Measurements from ENCODE around the gene TMEM175. TPM values are rescaled to one million over a fixed set of nuclear protein-coding genes. Genes with fewer than 3 reads are reported as not detected.

TMEM175 gene
- total and polyA plus RNA-seq, 2 of the 8 experiments (the other 6 are each of a cell fraction or from before 2014, with no cell fraction given): 4.9 to 20.7 TPM

DNA sequence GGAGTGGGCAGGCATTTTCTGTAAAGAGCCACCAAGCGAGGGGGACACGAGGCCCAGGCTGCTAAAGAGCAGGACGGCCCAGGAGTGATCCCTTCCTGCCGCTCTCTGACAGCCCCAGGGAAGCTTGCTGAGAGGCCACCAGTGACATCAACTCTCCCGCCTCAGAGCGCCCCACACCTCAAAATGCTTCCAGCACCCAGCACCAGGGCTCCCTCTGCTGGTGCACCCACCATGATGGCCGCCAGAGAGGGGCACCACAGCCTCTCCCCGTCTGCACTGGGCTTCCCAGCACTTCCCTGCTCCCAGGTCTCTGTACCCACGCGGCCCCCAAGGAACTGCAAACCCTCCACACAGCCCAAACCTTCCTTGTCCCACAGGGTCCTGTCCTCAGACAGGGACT is 40.5 kb upstream of the TMEM175 start (continued):
- TF ChIP-seq KDM4A (IDR thresholded peaks at IDR 0.05; ENCODE audit: low read depth, low read length, severe bottlenecking) (no peak), TAF7 (optimal IDR thresholded peaks at IDR 0.05; ENCODE audit: borderline replicate concordance, low read depth, low read length) (no peak), RNF2 (IDR thresholded peaks at IDR 0.05; ENCODE audit: borderline replicate concordance, low read depth, low read length, missing control alignments, poor library complexity, severe bottlenecking) (no peak), CTBP2 (IDR thresholded peaks at IDR 0.05; ENCODE audit: borderline replicate concordance, insufficient read depth, insufficient read length, low read length) (no peak), CEBPB (IDR thresholded peaks at IDR 0.05; ENCODE audit: low read depth, low read length) (no peak), E2F6 (IDR thresholded peaks at IDR 0.05) (no peak), YY1 (IDR thresholded peaks at IDR 0.05; ENCODE audit: low read depth, low read length) (peak; percentile 91), RAD21 (IDR thresholded peaks at IDR 0.05 in 1 of 2, conservative IDR thresholded peaks at IDR 0.05 in 1 of 2; ENCODE audit: low read depth in 2 of 2, low read length in 2 of 2) (peak; percentile 54 to 69)
